HCT116 (cell line): ENCODE data around the gene CD84. TPM values are rescaled to one million over a fixed set of nuclear protein-coding genes. Genes with fewer than 3 reads are reported as not detected.

Experiments
- ATAC-seq: fragments of 200-7000 bp; cut with Tn5 transposase; 2 replicates; pipeline ENCODE4 v1.9.1; 2020; ENCODE audit warnings: mild to moderate bottlenecking, moderate library complexity
- BruUV-seq: library from RNA; stranded (reverse); fragments of 400-500 nt; replicated peaks from 2 replicates; lab custom pipeline; 2021; lab: Mats Ljungman, UMichigan
- CTCF ChIA-PET: fragments of 300-600 bp; sonication (Branson Sonifier 250); formaldehyde crosslinking; loops from one replicate; lab custom pipeline; 2021; ENCODE audit warnings: antibody characterized with exemption; lab: Charles Lee
- POLR2A ChIA-PET: fragments of 300-600, 350-600 bp; sonication (Branson Sonifier 250); formaldehyde crosslinking; loops from one replicate; lab custom pipeline; 2021; ENCODE audit warnings: antibody characterized with exemption; lab: Charles Lee
- RAD21 ChIA-PET, 2 experiments: fragments of 300-600 bp; sonication (Branson Sonifier 250); formaldehyde crosslinking; loops; one replicate each; lab custom pipeline; 2023; ENCODE audit warnings: low total read pairs in 2 of 2; ENCODE audit not compliant: uncharacterized antibody in 2 of 2, unreplicated experiment in 2 of 2, low non-redundant PET in 1 of 2; lab: Charles Lee
- DNase-seq: peaks from one replicate; pipeline ENCODE4 v3.0.0-alpha.2; 2010; ENCODE audit warnings: low read depth, low spot score
- H2AFZ ChIP-seq: fragments of 200-600 bp; shearing (Covaris generic), sonication (generic); 2 replicates; pipeline ENCODE4 v1.6.1; 2017; ENCODE audit warnings: low read depth, mixed run types, mixed read lengths, antibody characterized with exemption, low read length; ENCODE audit not compliant: poor library complexity, severe bottlenecking
- H3K27ac ChIP-seq: 2 replicates; pipeline ENCODE4 v1.5.1; 2012; ENCODE audit warnings: low read depth, low read length
- H3K27me3 ChIP-seq: fragments of 200-600 bp; sonication (generic); 2 replicates; pipeline ENCODE4 v1.6.1; 2016; ENCODE audit warnings: mixed run types, low read length, mixed read lengths; ENCODE audit not compliant: insufficient read depth
- H3K36me3 ChIP-seq, 2 experiments: fragments of 200-500 bp in 1 of 2; fragments of 200-600 bp in 1 of 2; sonication (Bioruptor generic) in 1 of 2; sonication (generic) in 1 of 2; 2 replicates each; pipeline versions ENCODE4 v1.5.1 to v1.6.1; 2014 to 2016; ENCODE audit warnings: low read length in 2 of 2, inconsistent platforms in 1 of 2, mixed read lengths in 1 of 2, mixed run types in 1 of 2; ENCODE audit not compliant: insufficient read depth in 2 of 2, control insufficient read depth in 1 of 2
- H3K4me1 ChIP-seq, 2 experiments: fragments of 200-600 bp in 1 of 2; sonication (generic) in 1 of 2; 2 replicates each; pipeline versions ENCODE4 v1.5.1 to v1.6.1; 2012 to 2017; ENCODE audit warnings: low read length in 2 of 2, inconsistent platforms in 1 of 2, mild to moderate bottlenecking in 1 of 2, mixed read lengths in 1 of 2, mixed run types in 1 of 2, moderate library complexity in 1 of 2; ENCODE audit not compliant: insufficient read depth in 2 of 2, control insufficient read depth in 1 of 2
- H3K4me2 ChIP-seq: fragments of 200-600 bp; sonication (generic); 2 replicates; pipeline ENCODE4 v1.6.1; 2017; ENCODE audit warnings: mixed run types, low read length, mixed read lengths
- H3K4me3 ChIP-seq, 2 experiments: fragments of 200-600 bp in 1 of 2; sonication (generic) in 1 of 2; replicated peaks in 1 of 2; 2 replicates each; pipeline ENCODE4 v1.5.1; 2011 to 2016; ENCODE audit warnings: low read length in 2 of 2, control low read depth in 1 of 2, low read depth in 1 of 2, mild to moderate bottlenecking in 1 of 2, mixed read lengths in 1 of 2, mixed run types in 1 of 2
- H3K79me2 ChIP-seq: fragments of 200-600 bp; sonication (generic); 2 replicates; pipeline ENCODE4 v1.6.1; 2017; ENCODE audit warnings: mild to moderate bottlenecking, mixed run types, low read length, moderate library complexity, mixed read lengths; ENCODE audit not compliant: insufficient read depth
- H3K9ac ChIP-seq: fragments of 200-600 bp; sonication (generic); 2 replicates; pipeline ENCODE4 v1.6.1; 2016; ENCODE audit warnings: low read length, mixed read lengths
- H3K9me2 ChIP-seq: fragments of 200-600 bp; sonication (generic), shearing (Covaris generic); 2 replicates; pipeline ENCODE4 v1.6.1; 2017; ENCODE audit warnings: mixed run types, mild to moderate bottlenecking, moderate library complexity; ENCODE audit not compliant: insufficient read depth
- H3K9me3 ChIP-seq, 2 experiments: fragments of 200-500 bp in 1 of 2; fragments of 200-600 bp in 1 of 2; sonication (Bioruptor generic) in 1 of 2; sonication (generic) in 1 of 2; 2 replicates each; pipeline ENCODE4 v1.6.1; 2014 to 2017; ENCODE audit warnings: low read length in 2 of 2, mixed read lengths in 2 of 2, inconsistent platforms in 1 of 2, low read depth in 1 of 2, mild to moderate bottlenecking in 1 of 2, mixed run types in 1 of 2, moderate library complexity in 1 of 2; ENCODE audit not compliant: control insufficient read depth in 1 of 2, insufficient read depth in 1 of 2
- H4K20me1 ChIP-seq: fragments of 200-600 bp; sonication (generic), shearing (Covaris generic); 2 replicates; pipeline ENCODE4 v1.6.1; 2017; ENCODE audit warnings: mixed run types, mild to moderate bottlenecking, moderate library complexity; ENCODE audit not compliant: insufficient read depth
- CBX3 ChIP-seq: IDR thresholded peaks from 2 replicates; pipeline ENCODE4 v1.6.1; 2012; ENCODE audit warnings: low read depth
- EZH2 ChIP-seq: fragments of 200-600 bp; sonication (generic); IDR thresholded peaks from 2 replicates; pipeline ENCODE4 v1.6.1; 2017; ENCODE audit warnings: antibody characterized with exemption, mixed run types
- JUND ChIP-seq: IDR thresholded peaks from 2 replicates; pipeline ENCODE4 v1.6.1; 2012
- RAD21 ChIP-seq: IDR thresholded peaks from 2 replicates; pipeline ENCODE4 v1.6.1; 2012; ENCODE audit warnings: low read depth, mild to moderate bottlenecking
- ZNF274 ChIP-seq: fragments of 200-500 bp; sonication (Bioruptor generic); IDR thresholded peaks from 2 replicates; pipeline ENCODE4 v1.6.1; 2014; ENCODE audit warnings: mild to moderate bottlenecking, low read depth, low read length, inconsistent platforms
- intact Hi-C: fragments of 100-400 bp; cut with micrococcal nuclease; formaldehyde crosslinking; loops from 2 replicates; pipeline ENCODE4 v1.10.0; 2022
- total RNA-seq: library from RNA; stranded (reverse); gene quantifications from one replicate; pipeline ENCODE4 v1.2.1, GENCODE V29; 2021; ENCODE audit not compliant: unreplicated experiment
- TF ChIP-seq, protein P1 (sequence below): IDR thresholded peaks from 2 replicates; pipeline ENCODE4 v1.6.1; 2012
- TF ChIP-seq, protein P2 (sequence below): IDR thresholded peaks from 2 replicates; pipeline ENCODE4 v1.6.1; 2011; ENCODE audit warnings: mild to moderate bottlenecking, low read length, moderate library complexity; ENCODE audit not compliant: insufficient replicate concordance; ENCODE audit errors: extremely low read depth

The CD84 gene
- total RNA-seq, 1 experiment from 2014 or later: 0.02 TPM

DNA sequence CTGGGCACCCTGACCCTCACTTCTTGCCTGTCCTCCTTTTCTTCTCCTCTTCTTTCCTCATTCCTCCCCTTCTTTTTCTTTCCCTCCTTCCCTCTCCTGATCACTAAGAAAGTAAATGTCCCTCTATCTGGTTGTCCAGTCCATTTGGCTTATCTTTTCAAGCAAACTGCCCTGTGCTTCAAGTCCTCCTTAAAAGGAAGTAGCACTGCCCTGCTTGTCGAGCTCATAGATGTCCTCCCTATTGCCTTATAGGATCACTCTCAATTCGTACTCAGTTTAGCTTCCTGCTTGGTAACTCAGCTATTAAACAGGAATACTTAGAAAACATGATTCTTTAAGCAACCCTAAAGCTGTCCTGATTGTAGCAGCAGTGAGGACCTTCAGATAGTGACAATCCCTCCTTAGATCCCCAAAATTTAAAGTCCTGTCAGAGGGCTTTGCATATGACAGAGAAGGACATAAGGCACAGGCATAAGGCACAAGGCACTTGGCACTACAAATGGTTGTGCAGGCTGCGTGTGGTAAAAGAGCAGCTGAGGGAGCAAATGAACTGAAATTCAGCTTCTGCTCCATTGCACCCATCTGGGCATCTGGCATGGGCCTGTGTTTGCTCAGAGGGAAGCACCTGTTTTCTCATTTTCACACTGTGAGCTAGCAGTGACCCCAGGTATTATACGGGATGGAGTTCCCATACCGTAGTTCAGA is 30.2 kb downstream of the CD84 start:
- intact Hi-C loops: no loop called here
- TF ChIP-seq EZH2 (no peak), ZNF274 (no peak), JUND (no peak), RAD21 (no peak)
- TF ChIP-seq, all 23 proteins: peak for 0
- RAD21 ChIA-PET: no interaction called here
- no peak overlapping the region for H2AFZ ChIP-seq
- no peaks in the 10 kb centered on the region for H3K27me3 ChIP-seq
- no peaks in the 10 kb centered on the region for H4K20me1 ChIP-seq
- H3K4me3 ChIP-seq: no peak overlapping the region
- no peaks in the 10 kb centered on the region for H3K36me3 ChIP-seq
- no peak overlapping the region for H3K27ac ChIP-seq
- DNase-seq (no peak), ATAC-seq (no peak)
- H3K9me3 ChIP-seq: no peaks in the 10 kb centered on the region
- no TSS peak for BruUV-seq
- no peaks in the 10 kb centered on the region for H3K4me1 ChIP-seq
- no peak overlapping the region for H3K9ac ChIP-seq
- no peak overlapping the region for H3K4me2 ChIP-seq
- H3K9me2 ChIP-seq: no peaks in the 10 kb centered on the region
- POLR2A ChIA-PET: no interaction called here
- H3K79me2 ChIP-seq: no peaks in the 10 kb centered on the region
- CTCF ChIA-PET: interaction anchor here (1.3 kb wide), 1 partner anchor 29 kb away, joined by 3 read pairs; no protein-coding TSS in a partner anchor

DNA sequence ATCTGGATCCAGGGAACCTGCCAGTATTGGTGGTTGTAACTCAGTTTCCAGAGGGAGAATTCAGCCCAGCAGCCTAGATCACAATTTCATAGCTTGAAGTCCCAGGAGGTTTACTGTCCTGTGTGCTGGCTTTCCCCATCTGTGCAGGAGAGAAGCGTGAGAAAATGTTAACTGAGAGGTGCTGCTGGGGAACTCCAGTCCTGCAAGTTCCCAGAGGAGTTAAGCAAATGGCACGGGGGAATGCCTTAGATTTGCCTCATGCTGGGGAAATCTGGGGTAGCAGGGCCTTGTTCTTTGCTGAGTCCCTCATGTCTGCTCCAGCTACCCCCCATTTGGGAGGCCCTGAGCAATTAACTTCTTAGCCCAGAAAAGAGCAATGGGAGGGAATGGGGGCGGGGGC is 31.1 kb downstream of the CD84 start:
- CTCF ChIA-PET: interaction anchor here (1.3 kb wide), 1 partner anchor 30 kb away, joined by 3 read pairs; no protein-coding TSS in a partner anchor
- H3K9ac ChIP-seq: no peak overlapping the region
- no peak for DNase-seq
- H2AFZ ChIP-seq: no peak overlapping the region
- POLR2A ChIA-PET: no interaction called here
- no peak overlapping the region for H3K4me3 ChIP-seq
- H3K9me2 ChIP-seq: no peaks in the 10 kb centered on the region
- H3K27ac ChIP-seq: no peak overlapping the region
- no peaks in the 10 kb centered on the region for H4K20me1 ChIP-seq
- H3K79me2 ChIP-seq: no peaks in the 10 kb centered on the region
- no peak overlapping the region for H3K4me2 ChIP-seq
- intact Hi-C loops: no loop called here
- no peaks in the 10 kb centered on the region for H3K36me3 ChIP-seq
- RAD21 ChIA-PET: no interaction called here
- H3K9me3 ChIP-seq: no peaks in the 10 kb centered on the region
- no peak for TF ChIP-seq CBX3
- no peak for TF ChIP-seq ZNF274
- TF ChIP-seq RAD21: no peak
- TF ChIP-seq, protein P1, sequence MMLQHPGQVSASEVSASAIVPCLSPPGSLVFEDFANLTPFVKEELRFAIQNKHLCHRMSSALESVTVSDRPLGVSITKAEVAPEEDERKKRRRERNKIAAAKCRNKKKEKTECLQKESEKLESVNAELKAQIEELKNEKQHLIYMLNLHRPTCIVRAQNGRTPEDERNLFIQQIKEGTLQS: no peak
- TF ChIP-seq, protein P2, sequence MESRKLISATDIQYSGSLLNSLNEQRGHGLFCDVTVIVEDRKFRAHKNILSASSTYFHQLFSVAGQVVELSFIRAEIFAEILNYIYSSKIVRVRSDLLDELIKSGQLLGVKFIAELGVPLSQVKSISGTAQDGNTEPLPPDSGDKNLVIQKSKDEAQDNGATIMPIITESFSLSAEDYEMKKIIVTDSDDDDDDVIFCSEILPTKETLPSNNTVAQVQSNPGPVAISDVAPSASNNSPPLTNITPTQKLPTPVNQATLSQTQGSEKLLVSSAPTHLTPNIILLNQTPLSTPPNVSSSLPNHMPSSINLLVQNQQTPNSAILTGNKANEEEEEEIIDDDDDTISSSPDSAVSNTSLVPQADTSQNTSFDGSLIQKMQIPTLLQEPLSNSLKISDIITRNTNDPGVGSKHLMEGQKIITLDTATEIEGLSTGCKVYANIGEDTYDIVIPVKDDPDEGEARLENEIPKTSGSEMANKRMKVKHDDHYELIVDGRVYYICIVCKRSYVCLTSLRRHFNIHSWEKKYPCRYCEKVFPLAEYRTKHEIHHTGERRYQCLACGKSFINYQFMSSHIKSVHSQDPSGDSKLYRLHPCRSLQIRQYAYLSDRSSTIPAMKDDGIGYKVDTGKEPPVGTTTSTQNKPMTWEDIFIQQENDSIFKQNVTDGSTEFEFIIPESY: no peak
- TF ChIP-seq, all 23 proteins: peak for 0
- Histone ChIP-seq H3K27me3 (no peaks in the 10 kb centered on the region), H3K4me1 (no peaks in the 10 kb centered on the region)
- no TSS peak for BruUV-seq
- ATAC-seq: no peak
